ENCODE results near the gene EPHX1.

DNA sequence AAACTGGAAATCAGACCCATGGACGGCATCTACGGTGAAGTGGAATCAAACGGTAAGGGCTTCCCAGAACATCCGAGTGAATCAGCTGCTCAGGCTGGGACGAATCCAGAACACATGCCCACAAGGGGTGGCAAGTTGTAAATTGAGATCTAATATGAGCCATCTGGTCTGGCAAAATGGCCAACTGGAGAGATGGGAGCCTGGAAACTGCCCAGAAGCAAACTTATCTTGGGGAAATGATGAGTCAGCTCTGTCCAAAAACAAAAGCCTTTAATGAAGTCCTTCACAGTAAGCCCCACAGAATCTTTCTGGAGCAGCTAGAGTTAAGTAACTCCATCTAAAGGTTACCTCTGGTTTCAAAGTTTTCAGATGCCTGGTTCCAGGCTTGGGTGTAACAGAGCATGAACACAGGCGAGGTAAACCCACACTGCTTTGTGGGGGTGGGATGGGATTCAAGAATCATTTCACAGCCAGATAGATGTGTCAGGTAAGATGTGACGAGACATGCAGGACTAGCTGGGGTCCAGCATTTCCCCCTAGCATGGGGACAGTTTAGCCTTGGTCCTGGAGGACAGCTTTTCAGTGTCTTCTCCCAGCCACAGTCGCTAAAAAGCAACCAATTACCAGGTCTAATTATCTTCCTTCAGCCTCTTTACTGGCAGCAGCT, 42.8 kb upstream of the EPHX1 start:
- TF ChIP-seq, protein P1, sequence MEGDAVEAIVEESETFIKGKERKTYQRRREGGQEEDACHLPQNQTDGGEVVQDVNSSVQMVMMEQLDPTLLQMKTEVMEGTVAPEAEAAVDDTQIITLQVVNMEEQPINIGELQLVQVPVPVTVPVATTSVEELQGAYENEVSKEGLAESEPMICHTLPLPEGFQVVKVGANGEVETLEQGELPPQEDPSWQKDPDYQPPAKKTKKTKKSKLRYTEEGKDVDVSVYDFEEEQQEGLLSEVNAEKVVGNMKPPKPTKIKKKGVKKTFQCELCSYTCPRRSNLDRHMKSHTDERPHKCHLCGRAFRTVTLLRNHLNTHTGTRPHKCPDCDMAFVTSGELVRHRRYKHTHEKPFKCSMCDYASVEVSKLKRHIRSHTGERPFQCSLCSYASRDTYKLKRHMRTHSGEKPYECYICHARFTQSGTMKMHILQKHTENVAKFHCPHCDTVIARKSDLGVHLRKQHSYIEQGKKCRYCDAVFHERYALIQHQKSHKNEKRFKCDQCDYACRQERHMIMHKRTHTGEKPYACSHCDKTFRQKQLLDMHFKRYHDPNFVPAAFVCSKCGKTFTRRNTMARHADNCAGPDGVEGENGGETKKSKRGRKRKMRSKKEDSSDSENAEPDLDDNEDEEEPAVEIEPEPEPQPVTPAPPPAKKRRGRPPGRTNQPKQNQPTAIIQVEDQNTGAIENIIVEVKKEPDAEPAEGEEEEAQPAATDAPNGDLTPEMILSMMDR (IDR thresholded peaks at IDR 0.05): no peak
- TF ChIP-seq POLR2A (IDR thresholded peaks at IDR 0.05) (no peak), POLR2AphosphoS5 (IDR thresholded peaks at IDR 0.05; ENCODE audit: insufficient read depth in 1 of 2, low read depth in 1 of 2) (peak in 1 of 2 donors; percentile 20)

All from vagina (tissue), 2 donors.